GM18517 (cell line): Measurements from ENCODE around the gene ZBED5.

Experiments
- ATAC-seq: cut with Tn5 transposase; IDR thresholded peaks from one replicate; pipeline ENCODE4 v1.9.1; 2021; ENCODE audit warnings: mild to moderate bottlenecking, moderate library complexity; ENCODE audit not compliant: unreplicated experiment

Gene ZBED5

DNA sequence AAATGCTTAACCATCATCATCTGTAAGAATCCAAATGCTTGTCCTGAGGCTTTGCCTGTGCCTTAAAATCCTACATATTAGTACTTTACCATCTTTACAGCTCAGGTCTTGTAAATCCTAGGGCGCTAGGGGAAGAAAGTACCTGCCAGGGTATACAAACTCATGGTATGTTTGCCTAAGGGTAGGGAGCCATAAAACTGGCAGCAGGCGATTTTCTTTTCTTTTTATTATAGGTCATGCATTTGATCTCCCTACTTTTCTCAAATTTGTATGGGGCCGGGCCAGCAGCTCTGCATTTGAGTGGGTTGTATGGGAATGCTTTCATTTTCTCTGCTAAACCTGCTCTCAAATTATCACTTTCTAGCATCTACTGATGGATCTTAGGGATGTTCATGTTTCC, 24.0 kb upstream of the ZBED5 start:
- ATAC-seq = no peak

DNA sequence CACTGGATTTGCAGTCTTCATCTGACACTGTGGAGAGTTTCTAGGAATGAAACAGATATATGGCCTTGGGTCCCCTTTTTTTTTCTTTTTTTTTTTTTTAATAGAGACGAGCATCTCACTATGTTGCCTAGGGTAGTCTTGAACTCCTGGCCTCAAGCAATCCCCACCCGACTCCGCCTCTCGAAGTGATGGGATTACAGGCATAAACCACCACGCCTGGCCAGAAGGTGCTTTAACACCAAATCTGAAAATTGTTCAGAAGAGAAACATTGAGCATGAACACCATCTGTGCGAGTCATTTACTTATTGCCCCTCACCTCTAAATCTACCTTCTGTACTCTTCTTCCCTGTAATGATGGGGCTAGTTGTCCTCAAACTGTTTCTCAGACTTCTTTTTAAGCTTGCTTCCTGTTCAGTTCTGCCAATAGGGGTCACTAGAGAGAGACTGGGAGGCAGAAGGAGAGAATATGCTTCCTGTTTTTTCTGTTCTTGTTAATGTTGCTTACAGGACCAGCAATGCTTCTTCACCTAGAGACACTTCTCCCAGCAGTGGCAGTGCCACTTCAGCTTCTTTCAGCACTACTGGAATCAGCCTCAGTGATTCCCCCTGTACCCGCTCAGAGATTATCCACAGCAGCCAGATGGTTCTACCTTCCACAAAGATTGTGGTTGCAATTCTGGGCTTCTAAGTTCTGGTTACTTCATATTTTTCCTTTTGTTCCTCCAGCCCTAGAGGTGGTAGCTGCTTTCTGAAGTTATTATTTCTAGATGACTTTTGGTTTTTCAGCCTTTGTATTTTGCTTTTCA, 20.8 kb upstream of the ZBED5 start:
- ATAC-seq = no peak

DNA sequence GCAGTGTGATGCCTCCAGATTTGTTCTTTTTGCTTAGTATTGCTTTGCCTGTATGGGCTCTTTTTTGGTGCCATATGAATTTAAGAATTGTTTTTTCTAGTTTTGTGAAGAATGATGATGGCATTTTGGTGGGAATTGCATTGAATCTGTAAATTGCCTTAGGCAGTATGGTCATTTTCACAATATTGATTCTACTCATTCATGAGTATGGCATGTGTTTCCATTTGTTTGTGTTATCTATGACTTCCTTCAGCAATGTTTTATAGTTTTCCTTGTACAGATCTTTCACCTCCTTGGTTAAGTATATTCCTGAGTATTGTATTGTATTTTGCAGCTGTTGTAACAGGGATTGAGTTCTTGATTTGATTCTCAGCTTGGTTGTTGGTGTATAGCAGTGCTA, 18.3 kb upstream of the ZBED5 start:
- ATAC-seq = no peak

DNA sequence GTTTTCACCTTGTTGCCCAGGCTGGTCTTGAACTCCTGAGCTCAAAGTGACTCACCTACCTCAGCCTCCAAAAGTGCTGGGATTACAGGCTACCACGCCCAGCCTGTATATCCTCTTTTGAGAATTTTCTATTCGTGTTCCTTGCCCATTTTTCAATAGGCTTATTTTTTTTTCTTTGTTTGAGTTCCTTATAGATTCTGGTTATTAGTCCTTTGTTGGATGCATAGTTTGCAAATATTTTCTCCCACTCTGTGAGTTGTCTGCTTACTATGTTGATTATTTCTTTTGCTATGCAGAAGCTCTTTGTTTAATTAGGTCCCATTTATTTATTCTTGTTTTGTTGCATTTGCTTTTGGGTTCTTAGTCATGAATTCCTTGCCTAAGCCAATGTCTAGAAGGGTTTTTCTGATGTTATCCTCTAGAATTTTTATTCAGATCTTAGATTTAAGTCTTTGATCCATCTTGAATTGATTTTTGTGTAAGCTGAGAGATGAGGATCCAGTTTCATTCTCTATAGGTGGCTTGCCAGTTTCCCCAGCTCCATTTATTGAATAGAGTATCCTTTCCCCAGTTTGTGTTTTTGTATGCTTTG, 17.7 kb upstream of the ZBED5 start:
- ATAC-seq = no peak

DNA sequence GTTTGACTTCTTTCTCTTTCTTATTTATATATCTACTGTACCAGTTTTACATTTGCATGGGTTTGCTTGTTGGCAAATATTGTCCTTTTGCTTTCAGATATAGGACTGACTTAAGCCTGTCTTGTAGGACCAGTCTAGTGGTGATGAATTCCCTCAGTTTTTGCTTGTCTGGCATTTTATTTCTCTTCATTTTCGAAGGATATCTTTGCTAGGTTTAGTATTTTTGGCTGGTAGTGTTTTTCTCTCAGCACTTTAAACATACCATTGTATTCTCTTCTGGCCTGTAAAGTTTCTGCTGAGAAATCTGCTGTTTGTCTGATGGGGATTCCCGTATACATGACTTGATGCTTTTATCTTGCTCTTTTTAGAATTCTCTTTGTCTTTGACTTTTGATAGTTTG, 14.2 kb upstream of the ZBED5 start:
- no peak for ATAC-seq

DNA sequence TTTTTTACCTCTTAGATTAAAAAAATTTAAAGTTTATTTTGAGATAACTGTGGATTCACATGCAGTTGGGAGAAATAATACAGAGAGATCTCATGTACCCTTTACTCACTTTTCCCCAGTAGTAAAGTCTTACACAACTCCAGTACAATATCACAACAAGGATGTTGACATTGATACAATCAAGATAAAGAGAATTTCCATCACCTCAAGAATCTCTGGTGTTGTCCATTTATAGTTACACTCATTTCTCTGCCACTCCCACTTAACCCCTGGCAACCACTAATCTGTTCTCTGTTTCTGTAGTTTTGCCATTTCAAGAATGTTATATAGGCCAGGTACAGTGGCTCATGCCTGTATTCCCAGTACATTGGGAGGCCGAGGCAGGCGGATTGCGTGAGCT, 10.5 kb upstream of the ZBED5 start:
- ATAC-seq = no peak

DNA sequence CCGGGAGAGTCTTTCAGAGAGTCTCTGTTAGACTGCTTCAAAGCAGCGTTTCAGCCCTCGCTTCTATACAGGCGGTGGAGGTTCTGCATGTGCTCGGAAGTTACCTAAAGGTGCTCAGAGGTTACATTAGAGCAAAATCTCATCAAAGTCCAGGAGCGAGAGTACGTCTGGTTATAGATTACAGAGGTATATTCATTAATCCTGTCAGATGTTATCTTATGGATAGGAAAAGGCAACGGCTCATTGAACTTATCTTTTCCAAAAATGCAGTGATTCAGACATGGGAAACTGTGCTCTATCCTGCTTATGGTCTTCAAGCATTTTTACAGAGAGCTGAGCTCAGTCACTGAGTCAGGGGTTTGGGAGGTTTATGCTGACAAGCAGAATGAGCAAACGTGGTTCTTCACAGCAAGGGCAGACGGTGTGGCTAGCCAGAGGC, 9.1 kb upstream of the ZBED5 start:
- ATAC-seq = no peak

DNA sequence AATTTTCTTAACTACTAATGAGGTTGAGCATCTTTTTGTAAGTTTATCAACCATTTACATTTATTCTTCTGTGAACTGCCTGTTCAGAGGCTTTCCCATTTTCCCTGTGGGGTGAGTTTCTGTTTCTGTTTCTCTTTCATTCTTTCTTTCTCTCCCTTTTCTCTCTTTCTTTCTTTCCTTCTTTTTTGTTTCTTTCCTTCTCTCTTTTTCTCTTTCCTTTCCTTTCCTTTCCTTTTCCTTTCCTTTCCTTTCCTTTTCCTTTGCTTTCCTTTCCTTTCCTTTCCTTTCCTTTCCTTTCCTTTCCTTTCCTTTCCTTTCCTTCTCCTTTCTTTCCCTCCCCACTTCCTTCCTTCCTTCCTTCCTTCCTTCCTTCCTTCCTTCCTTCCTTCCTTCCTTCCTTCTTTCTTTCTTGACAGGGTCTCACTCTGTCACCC, 8.0 kb upstream of the ZBED5 start:
- ATAC-seq = no peak

DNA sequence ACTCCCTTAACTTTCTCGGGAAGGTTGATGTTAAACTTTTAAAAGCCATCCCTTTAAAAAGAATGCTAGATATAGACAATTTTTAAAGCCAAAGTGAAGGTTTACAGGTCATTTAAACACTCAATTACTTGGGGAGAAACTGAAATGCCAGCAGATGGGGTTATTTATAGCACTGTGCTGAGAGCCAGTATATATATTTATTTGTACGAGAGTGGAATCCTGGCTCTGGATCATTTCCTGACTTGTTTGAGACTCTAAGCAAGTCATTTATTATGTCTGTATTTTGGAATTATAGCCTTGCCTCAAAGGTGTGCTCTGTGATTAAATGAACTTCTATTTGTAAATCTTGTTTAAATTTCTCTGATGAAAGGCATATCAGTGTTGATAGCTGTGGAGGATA, 6.8 kb upstream of the ZBED5 start:
- ATAC-seq = no peak

DNA sequence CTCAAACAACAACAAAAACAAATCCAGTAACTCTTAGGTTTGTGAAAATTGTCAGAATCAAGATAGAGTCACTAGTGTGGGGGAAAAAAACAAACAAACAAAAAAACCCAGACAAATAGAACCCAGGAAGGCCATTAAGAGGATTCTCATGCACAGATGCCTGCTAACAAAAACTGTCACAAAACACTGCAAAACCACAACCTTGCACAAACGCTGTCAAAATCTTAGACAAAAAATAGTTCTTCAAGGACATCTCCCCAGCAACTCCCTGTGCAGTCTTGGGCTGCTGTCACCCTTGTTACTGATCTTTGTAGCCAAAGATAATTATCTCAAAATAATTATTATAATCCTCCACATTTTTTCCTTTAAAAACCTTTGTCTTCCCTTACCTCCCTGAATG, 4.6 kb upstream of the ZBED5 start:
- no peak for ATAC-seq

DNA sequence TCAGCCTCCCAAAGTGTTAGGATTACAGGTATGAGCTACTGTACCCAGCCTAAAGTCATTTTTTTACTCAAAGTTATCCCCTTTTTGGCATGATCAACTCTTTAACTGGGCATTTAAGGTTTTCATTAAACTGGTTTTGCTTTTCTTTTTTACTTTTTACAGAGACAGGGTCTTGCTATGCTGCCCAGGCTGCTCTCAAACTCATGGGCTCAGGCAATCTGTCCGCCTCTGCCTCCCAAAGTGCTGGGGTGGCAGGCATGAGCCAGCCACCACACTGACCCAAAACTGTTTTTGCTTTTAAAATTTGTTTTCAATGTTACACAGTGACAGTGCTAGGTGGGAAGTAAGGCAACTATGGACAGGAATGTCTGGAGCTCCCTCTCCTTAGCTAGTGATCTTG, 3.9 kb upstream of the ZBED5 start:
- ATAC-seq = no peak

DNA sequence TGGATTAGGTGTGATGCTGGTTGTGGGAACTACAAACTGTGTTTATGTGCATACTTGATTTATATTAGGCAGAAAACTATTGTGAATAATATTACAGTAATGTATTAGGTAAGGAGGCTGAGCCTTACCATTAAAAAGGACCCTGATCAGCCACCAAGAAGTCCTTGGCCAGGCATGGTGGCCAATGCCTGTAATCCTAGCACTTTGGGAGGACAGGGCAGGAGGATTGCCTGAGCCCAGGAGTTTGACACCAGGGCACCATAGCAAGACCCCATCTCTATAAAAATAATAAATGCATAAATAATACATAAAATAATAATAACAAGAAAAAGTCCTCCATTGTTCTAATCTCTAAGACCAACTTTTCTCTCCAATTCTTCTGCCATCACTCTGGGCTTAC, 3.2 kb upstream of the ZBED5 start:
- ATAC-seq = no peak

DNA sequence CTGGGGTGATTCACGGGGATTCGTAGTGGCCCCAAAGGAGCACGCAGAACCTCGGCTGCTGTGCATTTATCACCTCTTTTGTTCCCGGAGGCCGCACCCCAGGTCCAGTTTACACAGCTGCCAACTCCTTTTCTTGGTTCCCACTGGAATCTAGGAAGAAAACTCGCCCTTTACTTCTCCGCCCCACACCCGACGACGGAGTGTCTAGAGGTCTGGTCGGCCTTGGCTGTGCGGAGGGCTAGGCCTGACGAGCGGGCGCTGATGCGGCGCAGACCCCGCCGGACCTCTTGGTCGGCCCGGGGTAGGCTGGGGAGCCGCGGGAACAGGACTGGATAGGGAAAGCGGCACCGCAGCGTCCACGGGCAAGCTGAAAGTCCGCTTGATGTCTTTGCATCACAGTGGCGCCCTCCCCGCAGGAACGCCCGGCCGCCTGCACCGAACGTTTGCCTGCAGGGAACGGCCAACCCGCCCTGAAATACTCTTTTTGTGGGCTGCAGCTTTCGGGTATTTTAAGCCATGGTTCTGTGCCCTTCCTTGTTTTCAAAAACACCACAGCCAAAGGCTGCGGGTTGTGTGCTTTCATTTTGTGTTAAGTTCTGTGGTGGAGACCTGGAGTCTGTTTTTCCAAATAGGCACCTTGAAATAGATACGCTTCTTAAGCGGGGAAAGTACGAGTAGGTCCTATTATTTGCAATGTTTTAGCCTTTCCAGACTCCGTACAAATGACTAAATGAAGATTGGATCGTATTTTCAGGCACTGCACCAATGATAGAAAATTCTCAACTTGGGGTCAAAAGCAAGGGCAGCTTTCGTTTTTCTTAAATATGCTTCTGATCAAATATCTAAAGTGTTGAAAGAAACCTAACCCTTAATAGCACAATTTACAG, 829 bp upstream of the ZBED5 start:
- peak; percentile 9 for ATAC-seq

DNA sequence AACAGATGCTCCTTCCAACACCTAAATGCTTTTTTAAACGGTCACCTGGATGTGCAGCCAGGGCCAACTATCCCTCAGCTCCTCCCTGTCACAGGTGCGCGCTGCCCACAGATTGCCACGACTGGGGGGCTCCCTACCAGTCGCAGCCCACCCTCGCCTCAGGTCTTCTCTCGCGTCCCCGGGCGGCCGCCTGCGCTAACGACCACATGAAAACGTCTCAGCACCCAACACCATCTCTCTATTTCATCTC, 469 bp downstream of the ZBED5 start:
- peak; percentile 5 for ATAC-seq

DNA sequence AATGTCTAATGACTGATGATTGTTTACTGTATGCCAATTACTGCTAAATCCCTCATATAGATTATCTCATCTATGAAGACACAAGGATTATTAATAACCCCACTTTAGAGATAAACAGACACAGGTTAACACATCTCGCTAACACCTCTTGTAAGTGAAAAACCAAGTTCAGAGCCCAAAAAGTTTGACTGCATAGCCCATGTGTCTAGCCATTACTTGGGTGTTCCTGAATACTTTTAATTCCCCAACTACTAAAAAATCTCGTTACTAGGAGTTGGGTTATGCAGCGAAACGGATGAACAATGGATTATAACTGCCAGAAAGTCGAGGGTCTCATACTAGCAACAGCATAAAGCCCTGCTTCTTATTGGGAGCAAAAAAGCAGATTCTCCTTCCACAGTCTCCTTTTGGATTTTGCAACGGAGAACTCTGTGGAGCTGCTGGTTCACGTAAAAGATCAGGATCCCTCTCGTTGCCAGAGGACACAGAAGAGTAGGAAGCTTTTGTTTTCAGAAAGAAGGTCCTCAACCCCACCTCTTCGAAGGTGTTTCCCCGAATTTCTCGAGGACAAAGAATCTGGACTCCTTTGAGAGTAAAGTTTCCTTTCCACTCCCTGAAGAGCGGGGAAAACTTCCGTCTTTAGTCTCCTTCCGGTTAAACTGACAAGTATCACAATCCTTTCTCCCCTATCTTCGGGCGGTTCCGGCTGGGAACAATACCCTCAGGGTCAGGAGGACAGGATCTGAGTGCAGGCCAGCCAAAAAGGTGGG, 979 bp downstream of the ZBED5 start:
- no peak for ATAC-seq

DNA sequence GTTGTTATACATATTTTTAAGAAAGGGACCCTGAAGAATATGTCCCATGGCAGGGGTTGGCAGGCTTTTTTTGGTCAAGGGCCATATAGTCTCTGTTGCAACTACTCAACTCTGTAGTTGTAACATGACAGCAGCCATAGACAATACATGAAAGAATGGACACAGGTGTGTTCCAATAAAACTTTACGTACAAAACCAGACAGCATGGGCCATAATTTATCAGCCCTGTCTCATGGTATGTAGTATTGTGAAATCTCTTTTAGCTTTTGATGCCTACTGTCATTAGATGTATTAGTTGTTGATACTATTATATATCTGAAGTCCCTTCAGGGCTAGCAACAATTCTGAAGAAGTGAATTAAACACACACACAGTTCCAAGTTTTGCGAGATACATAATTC, 2.6 kb downstream of the ZBED5 start:
- ATAC-seq = no peak

DNA sequence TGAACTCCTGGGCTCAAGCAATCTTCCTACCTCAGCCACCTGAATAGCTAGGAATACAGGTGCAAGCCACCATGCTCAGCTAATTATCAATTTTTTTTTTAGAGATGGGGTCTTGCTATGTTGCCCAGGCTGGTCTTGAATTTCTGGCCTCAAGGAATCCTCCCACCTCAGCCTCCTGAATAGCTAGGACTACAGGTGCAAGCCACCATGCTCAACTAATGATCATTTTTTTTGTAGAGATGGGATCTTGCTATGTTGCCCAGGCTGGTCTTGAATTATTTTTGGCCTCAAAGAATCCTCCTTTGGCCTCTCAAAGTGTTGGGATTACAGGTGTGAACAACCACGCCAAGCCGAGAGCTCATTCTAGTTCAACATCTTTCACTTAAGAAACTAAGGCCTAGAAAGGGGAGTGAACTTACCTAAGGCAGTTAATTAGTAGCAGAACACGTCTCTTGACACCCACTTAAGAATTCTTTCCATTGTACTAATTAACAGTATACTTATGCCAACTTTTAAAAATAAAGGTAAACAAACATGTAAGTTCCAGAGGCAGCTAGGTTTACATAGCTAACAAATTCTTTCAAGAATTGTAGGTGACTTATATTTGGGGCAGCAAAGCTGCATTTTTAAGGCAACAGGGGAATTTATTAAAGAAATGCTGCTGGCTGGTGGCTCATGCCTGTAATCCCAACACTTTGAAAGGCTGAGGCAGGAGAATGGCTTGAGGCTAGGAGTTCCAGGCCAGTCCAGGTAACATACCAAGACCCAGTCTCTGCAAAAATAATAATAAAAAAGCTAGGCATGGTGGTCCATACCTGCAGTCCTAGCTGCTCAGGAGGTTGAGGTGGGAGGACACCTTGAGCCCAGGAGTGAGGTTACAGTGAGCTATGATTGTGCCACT, 9.6 kb downstream of the ZBED5 start:
- ATAC-seq = no peak

DNA sequence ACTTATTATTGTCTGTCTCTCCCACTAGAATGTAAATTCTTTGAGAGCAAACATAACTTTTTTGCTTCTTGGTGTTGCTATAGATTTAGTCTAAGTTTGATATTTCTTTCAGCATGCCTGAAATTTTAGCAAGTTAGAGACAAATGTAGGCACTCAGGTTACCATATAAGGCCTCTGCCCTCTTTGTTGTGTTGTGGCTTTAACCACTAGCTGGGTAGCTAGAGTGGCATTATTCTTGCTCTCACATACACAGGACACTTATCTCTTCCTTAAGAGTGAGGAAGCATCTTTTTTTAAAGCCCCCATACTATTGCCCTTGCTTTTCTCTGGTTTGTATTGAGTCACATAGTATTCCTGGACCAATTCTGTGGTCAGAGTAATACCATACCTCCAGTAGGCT, 11.2 kb downstream of the ZBED5 start:
- ATAC-seq = no peak

DNA sequence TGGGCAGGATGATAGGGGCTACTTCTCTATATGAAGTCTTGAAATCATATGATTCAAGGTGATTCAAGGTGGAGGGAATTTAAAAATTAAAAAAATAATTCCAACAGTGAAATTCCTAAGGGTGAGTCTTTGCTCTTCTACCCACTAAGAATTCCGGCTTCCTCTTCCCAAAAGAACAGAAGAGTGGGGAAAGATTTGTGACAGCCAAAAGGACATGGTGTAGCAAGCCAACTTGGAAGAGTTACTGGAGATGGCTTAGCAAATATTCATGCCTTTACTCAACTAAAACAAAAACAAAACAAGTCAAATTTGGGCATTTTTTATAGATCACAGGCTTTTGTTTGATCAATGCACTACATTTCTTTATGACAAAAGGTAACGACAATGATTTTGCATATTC, 12.3 kb downstream of the ZBED5 start:
- no peak for ATAC-seq

DNA sequence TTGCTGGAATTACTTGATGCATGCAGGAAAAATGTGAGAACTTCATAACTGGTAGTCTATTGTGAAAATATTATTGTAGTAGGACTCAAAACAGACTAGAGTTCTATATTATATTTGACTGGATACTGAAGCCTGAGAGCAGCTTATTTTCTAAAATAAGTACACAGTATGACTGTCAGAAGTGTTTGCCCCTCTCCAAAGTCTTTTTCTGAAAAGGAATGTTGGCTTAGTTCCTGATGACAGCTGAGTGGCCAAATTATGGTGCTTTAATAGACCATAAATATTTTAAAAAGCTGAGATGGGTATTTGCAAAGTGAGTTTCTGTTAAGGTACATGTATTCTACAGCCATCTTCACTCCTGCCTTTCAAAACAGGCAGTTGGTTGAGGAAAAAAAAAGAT, 13.1 kb downstream of the ZBED5 start:
- no peak for ATAC-seq
